Measurements from ENCODE around the gene TBX15. TPM values are rescaled to one million over a fixed set of nuclear protein-coding genes. Genes with fewer than 3 reads are reported as not detected.

TBX15 gene
- total and polyA plus RNA-seq, 10 donors = 0.06 to 0.32 (median 0.11) TPM; not detected in 4

DNA sequence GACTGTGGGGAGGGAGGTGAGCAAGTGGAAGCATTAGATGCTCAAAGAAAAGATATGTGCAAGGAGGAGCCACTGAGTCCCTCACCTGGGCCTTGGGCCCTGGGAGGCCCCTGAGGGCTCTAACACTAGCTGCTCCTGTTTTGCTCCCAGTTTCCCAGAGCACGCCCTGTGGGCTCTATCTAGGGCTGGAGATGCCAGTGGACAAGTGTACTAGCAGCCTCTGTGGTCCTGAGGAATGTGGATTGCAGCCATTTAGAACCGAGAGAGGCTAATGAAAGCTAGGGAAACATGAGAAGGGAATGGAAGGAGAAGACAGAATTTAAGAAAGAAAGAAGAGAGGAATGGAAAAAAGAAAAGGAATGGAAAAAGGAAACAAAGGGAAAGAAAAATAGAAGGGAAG, 10.0 kb upstream of the TBX15 start:
- intact Hi-C loops (cut with DNase I; ENCODE audit: low total_unique reads) = no loop called here
- no peak overlapping the region for H3K27ac ChIP-seq
- no peak overlapping the region for H3K4me3 ChIP-seq
- peaks cover 0 to under 1% (median 0%) of the 10 kb centered on the region in 8 donors for H3K9me3 ChIP-seq
- peaks cover 7 to 100% (median 98%) of the 10 kb centered on the region in 7 donors for H3K27me3 ChIP-seq (replicated peaks in 1 of 7)
- H3K4me1 ChIP-seq = peaks cover 5 to 27% (median 15%) of the 10 kb centered on the region in 6 donors
- no peaks in the 10 kb centered on the region for H3K36me3 ChIP-seq
- DNase-seq = no peak
- WGBS, 5 donors = 21 to 38% (median 34%) methylated on average over 2 of the region's 2 CpGs
- TF ChIP-seq POLR2A (IDR thresholded peaks at IDR 0.05) (no peak), POLR2AphosphoS5 (IDR thresholded peaks at IDR 0.05) (no peak)
- TF ChIP-seq, protein P1, sequence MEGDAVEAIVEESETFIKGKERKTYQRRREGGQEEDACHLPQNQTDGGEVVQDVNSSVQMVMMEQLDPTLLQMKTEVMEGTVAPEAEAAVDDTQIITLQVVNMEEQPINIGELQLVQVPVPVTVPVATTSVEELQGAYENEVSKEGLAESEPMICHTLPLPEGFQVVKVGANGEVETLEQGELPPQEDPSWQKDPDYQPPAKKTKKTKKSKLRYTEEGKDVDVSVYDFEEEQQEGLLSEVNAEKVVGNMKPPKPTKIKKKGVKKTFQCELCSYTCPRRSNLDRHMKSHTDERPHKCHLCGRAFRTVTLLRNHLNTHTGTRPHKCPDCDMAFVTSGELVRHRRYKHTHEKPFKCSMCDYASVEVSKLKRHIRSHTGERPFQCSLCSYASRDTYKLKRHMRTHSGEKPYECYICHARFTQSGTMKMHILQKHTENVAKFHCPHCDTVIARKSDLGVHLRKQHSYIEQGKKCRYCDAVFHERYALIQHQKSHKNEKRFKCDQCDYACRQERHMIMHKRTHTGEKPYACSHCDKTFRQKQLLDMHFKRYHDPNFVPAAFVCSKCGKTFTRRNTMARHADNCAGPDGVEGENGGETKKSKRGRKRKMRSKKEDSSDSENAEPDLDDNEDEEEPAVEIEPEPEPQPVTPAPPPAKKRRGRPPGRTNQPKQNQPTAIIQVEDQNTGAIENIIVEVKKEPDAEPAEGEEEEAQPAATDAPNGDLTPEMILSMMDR (IDR thresholded peaks at IDR 0.05 in 8 of 11, conservative IDR thresholded peaks at IDR 0.05 in 3 of 11) = no peak

DNA sequence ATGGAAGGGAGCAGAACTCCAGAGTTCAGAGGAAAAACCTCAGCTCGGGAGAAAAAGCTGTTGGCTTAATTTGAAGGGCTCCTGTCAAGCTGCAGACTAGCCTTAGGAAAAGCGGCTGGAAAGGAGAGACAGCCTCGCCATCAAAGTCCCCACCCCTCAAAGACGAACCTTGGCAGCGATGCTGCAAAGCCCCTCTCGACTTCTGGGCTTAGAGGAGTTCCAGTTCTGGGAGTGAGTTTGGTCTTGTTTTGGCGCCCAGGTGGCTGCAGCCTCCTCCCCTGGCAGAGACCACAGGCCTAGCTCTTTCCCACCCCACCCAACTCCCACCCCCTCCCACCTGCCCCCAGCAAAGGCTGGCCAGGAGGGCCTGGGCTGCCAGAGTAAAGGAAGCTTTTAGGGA, 9.1 kb upstream of the TBX15 start:
- Histone ChIP-seq H3K36me3 (no peaks in the 10 kb centered on the region), H3K4me1 (peaks cover 5 to 31% (median 19%) of the 10 kb centered on the region in 6 donors), H3K4me3 (no peak overlapping the region), H3K9me3 (peaks cover 0 to 6% (median 0%) of the 10 kb centered on the region in 8 donors), H3K27me3 (replicated peaks in 1 of 7) (peaks cover 7 to 100% (median 98%) of the 10 kb centered on the region in 7 donors), H3K27ac (no peak overlapping the region)
- intact Hi-C loops (cut with DNase I; ENCODE audit: low total_unique reads) = no loop called here
- DNase-seq = no peak
- TF ChIP-seq POLR2AphosphoS5 (IDR thresholded peaks at IDR 0.05) (no peak), POLR2A (IDR thresholded peaks at IDR 0.05) (no peak)
- TF ChIP-seq, protein P1 (IDR thresholded peaks at IDR 0.05 in 8 of 11, conservative IDR thresholded peaks at IDR 0.05 in 3 of 11) = no peak
- 6 to 16% (median 13%) methylated on average over 7 of the region's 7 CpGs for WGBS, 5 donors

DNA sequence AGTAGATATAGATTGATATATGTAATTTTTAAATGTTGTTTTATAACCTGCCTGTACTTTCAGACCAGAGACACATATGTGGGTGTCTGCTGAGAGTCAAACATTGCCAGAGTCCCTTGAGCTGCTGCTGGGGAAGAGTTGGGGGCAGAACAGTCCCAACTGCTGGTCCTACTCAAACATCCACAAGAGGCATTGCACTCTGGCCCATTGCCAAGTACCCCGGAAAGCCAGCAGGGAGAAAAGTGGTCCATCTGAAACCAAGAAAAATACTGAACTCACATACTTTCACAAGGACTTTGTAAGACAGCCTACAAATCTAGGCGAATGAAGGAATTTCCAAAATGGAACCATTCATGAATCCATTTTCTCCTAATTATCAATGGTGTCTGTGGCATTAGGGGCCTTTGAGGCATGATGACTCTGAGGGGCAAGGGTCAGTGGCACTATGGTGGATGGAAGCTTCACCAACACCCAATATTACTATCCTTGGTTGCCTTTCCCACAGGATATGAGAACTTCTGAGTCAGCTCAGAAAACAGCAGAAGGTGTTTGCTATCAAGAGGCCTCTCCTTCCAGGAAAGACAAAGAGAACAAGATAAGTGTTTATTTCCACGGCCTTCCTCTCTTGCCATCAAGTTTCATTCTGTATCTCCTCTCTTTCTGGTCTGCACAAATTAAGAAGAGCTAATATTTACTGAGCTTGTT, 7.3 kb upstream of the TBX15 start:
- DNase-seq = no peak
- Histone ChIP-seq H3K4me1 (peaks cover under 1 to 15% (median 9%) of the 10 kb centered on the region in 6 donors), H3K36me3 (no peaks in the 10 kb centered on the region), H3K27ac (no peak overlapping the region), H3K27me3 (replicated peaks in 1 of 7) (peaks cover 4 to 100% (median 98%) of the 10 kb centered on the region in 7 donors), H3K9me3 (peaks cover 0 to 6% (median 0%) of the 10 kb centered on the region in 8 donors), H3K4me3 (no peak overlapping the region)
- intact Hi-C loops (cut with DNase I; ENCODE audit: low total_unique reads) = no loop called here
- TF ChIP-seq POLR2A (IDR thresholded peaks at IDR 0.05) = no peak
- TF ChIP-seq POLR2AphosphoS5 (IDR thresholded peaks at IDR 0.05) = no peak
- TF ChIP-seq, protein P1 (IDR thresholded peaks at IDR 0.05 in 8 of 11, conservative IDR thresholded peaks at IDR 0.05 in 3 of 11) = no peak
- 52 to 62% (median 56%) methylated on average over 3 of the region's 3 CpGs for WGBS, 5 donors

DNA sequence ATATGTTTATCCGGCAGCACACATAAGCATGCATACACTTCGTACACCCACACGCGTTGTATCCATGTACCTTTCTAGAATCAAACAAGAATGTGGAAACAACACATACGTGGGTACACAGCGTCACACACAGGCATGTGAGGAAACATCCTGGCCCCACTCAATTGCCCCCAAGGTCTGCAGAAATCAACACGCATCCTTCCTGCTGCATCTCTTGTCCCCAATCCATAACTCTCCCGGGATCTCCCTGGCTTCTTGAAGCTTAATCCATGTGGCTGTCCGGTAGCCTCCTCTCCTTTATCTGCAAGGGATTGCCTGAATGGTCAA, 5.5 kb upstream of the TBX15 start:
- no peak overlapping the region for H3K27ac ChIP-seq
- DNase-seq = no peak
- 8 to 20% (median 11%) methylated on average over 9 of the region's 9 CpGs for WGBS, 5 donors
- H3K9me3 ChIP-seq = peaks cover 0 to 6% (median 0%) of the 10 kb centered on the region in 8 donors
- TF ChIP-seq POLR2A (IDR thresholded peaks at IDR 0.05) = no peak
- TF ChIP-seq, protein P1 (IDR thresholded peaks at IDR 0.05 in 8 of 11, conservative IDR thresholded peaks at IDR 0.05 in 3 of 11) = no peak
- no peak for TF ChIP-seq POLR2AphosphoS5 (IDR thresholded peaks at IDR 0.05)
- peaks cover 0 to 100% (median 98%) of the 10 kb centered on the region in 7 donors for H3K27me3 ChIP-seq (replicated peaks in 1 of 7)
- intact Hi-C loops (cut with DNase I; ENCODE audit: low total_unique reads) = no loop called here
- H3K4me3 ChIP-seq = no peak overlapping the region
- no peaks in the 10 kb centered on the region for H3K36me3 ChIP-seq
- H3K4me1 ChIP-seq = peaks cover 0 to 25% (median 5%) of the 10 kb centered on the region in 6 donors

All from spleen (tissue), 11 donors.